ENCODE measurements around the gene FOXP2.

- TF ChIP-seq CTCF (conservative IDR thresholded peaks at IDR 0.05) (no peak), ZFX (IDR thresholded peaks at IDR 0.05) (no peak)
Measured at GRCh38 chr7:114414156-114415063, at the start of gene FOXP2.
